HG02840 (cell line): Measurements from ENCODE around the gene GNAQ.

ENCODE experiments used
- ATAC-seq: cut with Tn5 transposase; IDR thresholded peaks from one replicate; pipeline ENCODE4 v1.9.1; 2021; ENCODE audit warnings: mild to moderate bottlenecking, moderate library complexity, moderate number of reproducible peaks; ENCODE audit not compliant: unreplicated experiment, low FRiP score

Gene GNAQ

GRCh38 chr9:78032730-78033457, 1.3 kb upstream of the GNAQ start:
- no peak for ATAC-seq

DNA sequence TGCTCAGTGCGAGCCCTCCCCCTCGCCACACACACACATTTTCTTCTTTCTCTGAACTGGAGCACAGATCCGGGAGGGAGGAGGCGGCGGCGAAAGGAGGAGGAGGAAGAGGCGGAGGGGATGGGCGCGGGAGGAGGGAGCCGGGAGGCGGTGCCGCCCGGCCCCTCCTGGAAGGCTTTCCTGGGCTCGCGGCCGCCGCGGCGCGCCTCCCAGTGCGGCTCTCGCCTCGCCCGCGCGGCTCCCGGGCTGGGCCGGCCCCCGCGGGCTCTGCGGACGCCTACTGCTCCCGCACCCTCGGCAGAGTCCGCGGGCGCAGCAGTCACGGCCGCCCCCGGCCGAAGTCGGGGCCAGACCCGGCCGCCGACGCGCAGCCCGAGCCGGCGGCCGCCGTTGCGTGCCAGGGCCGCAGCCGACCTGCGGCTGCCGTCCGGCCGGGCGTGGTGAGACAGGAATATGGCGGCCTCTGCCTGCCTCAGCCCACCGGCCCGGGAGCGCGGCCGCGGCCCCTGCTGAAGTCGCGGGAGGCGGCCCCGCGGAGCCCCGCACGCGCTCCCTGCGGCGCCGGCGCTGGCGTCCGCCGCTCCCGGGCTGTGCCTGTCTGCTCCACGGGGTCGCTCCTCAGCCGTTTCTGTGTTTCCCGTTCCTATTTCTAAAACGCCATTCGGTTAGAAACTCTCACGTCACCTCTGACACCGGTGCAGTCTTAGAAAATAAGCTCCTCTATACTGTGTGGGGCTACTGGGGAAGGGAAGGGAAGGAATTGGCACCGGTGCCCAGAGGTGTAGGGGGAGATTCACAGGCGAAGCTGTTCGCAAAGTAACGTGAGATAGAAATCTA, 500 bp upstream of the GNAQ start:
- no peak for ATAC-seq

GRCh38 chr9:78030553-78031443, 813 bp downstream of the GNAQ start:
- no peak for ATAC-seq

DNA sequence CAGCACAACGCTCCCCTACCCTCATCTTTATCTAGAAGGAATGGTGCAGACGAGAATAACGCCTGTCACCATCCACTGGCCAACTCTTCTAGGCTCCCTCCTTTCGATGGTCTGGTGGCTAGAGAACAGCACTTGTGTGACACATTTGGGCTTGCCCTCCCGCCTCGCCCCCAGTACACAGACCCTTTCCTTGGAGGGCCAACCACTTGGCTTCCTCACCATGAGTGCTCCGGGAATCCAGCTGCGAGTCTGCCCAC, 1.4 kb downstream of the GNAQ start:
- ATAC-seq: no peak

GRCh38 chr9:78029551-78030295, 1.9 kb downstream of the GNAQ start:
- no peak for ATAC-seq

DNA sequence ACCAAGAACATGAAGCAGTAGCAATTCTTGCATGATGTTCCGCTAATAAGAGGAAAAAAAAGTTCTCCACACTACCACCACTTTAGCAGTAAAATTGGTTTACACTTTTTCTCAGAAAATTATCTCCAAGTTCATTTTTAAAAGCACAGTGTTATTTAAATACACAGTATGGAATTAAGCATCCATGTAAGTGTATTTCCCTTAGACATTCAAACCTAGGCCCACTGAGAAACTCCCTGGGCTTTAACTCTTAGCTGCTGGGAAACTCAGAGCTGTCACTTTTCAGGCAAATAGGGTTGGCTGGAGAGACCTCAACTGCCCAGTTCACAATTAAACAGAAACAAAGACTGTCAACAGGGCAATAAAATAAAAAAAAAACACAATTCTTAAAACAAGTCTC, 2.7 kb downstream of the GNAQ start:
- ATAC-seq: no peak

GRCh38 chr9:78026947-78027346, 4.7 kb downstream of the GNAQ start:
- no peak for ATAC-seq

DNA sequence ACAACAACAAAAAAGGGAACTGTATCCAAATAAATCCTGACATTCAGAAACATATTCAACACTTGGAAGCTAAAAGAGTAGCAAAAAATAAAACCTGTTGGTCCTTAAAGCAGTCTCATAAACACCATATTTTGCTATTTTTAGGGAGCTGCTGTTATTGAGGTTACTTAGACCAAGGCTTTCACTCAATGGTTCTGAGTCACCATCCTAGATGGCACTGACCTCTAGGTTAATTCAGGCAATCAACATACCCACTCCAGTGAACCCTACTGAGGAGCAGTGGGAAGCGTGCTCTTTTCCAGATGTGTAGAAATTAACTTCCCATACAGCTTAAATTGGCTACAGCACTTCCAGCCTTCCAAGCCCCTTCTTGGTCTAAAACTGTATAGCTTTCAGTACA, 5.2 kb downstream of the GNAQ start:
- no peak for ATAC-seq

DNA sequence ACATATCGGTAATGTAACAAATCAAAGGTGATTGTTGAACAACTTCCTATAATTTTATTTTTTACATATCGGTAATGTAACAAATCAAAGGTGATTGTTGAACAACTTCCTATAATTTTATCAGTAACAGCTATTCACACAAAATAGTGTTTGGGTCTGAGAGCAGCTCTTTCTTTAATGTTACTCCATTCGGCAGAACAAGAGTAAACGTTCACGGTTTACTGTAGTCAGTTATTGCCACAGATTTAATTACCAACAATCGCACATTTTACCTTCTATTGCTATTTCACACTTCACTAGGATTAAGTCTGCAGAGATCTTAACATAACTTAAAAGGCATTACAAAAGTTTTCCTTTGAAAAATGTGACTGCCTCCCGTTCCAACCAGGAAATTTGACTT, 6.4 kb downstream of the GNAQ start:
- ATAC-seq: no peak

DNA sequence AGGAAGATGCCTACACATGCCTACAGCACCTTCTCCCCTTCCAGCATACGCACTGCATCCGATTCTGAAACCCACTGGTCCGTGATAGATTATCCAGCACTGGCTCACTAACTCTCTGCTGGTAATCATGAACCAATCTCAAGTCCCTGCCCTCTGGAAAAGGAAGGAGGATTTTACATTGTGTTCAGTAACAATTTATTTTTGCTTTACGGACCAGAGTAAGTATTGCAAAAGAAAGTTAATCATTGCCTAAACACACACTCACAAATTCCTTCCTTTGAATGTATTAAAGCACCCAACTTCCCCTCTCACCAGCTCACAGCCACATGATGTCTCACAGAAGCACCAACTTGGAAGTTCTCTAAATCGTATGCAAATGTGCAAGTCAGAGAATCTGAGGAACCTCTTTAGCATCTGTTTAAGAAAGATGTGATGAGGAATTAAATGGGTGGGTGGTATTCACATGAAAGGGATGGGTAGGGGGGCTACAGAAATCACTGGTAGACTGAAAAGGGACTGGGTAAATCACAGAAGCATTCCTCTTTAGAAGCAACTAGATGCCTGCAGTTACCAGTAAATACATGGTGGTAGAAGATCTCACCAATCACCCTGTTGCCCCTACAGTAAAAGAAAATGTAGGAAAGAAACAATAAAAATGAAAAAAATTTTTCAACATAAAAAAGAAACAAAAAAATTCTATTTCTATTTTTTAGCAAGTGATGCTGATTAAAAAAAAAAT, 8.4 kb downstream of the GNAQ start:
- ATAC-seq: no peak

DNA sequence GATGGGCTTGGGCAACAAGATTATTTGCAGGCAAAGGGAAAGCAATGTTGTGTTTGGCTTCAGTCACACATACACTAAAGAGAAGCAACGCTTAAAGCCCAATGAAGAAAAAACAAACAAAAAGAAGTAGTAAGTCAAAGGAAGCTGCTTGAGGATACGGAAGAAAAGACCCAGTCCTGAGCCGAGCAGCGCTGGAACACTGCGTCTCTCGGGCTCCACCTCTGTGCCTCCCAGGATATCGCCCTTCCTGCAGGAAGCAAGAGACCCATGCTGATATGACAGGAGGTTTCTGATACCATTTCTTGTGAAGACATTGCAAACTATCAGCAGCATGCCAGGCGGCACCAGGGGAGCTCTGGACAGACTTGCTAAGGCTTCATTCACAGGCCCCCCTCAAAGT, 9.9 kb downstream of the GNAQ start:
- no peak for ATAC-seq

- ATAC-seq: no peak
Measured at GRCh38 chr9:78017190-78017693, 14.4 kb downstream of the GNAQ start.

GRCh38 chr9:78015241-78015640, 16.4 kb downstream of the GNAQ start:
- no peak for ATAC-seq

DNA sequence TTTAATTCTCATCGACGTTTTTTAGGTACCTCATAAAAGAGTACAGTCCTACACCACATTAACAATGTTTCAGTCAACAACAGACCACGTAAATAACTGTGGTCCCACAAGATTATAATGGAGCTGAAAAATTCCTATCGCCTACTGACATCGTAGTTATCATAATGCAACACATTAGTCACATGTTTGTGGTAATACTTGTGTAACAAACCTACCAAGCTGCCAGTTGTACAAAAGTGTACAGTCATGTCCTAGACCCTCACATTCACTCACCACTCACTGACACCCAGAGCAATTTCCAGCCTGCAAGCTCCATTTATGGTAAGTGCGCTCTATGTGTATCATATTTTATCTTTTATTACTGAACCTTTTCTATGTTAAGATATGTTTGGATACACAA, 16.8 kb downstream of the GNAQ start:
- ATAC-seq: no peak

GRCh38 chr9:78013934-78014333, 17.7 kb downstream of the GNAQ start:
- no peak for ATAC-seq

DNA sequence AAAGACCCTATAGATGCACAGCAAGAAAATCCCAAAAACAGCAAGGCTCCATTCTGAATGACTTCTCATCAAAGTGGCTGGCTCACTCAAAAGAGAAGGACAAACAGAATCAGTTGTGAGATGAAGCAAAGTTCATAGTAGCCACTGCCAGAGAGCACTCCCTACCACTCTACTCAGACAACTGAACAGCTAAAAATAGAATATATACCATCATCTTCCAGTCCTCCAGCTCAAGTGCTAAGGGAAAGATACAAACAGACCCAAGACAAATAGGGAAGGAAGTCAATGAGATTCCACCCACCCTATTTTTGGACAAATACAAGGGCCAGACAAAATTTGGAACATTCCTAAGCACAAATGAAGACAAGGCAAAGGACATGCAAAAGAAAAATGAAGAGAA, 20.6 kb downstream of the GNAQ start:
- no peak for ATAC-seq

GRCh38 chr9:78010445-78010844, 21.2 kb downstream of the GNAQ start:
- ATAC-seq: no peak

- no peak for ATAC-seq
Measured at GRCh38 chr9:78009186-78009585, 22.4 kb downstream of the GNAQ start.

DNA sequence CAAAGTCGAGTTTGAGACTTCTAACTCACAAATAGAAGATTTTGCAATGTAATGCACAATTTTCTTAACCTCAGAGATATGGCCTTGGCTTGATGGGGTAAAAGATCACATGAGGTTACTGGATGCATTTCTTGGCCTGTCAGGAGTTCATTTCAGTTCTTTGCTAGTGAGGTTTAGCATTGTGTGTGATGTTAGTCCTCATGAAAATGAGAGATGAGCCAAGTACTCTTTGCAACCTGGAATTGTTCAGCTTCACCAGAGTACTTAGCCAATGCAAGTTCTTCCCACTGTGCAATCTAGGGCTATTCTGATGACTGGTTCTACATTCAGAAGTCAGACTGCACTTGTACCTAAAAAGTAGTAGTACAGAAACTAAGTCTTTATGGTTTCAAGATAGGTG, 24.9 kb downstream of the GNAQ start:
- no peak for ATAC-seq
